Endothelial cell of umbilical vein (primary cell): ENCODE results near the gene DLGAP4. TPM values are rescaled to one million over a fixed set of nuclear protein-coding genes. Genes with fewer than 3 reads are reported as not detected.

Experiments used
- BruUV-seq: library from RNA; stranded (reverse); fragments of 400-500 nt; replicated peaks from 2 replicates; lab custom pipeline; 2021; lab: Mats Ljungman, UMichigan
- CTCF ChIA-PET: fragments of 300-600, 350-600 bp; sonication (Branson Sonifier 250); formaldehyde crosslinking; loops from one replicate; lab custom pipeline; 2021; ENCODE audit warnings: antibody characterized with exemption, inconsistent platforms; lab: Charles Lee
- POLR2A ChIA-PET: fragments of 300-600, 350-600 bp; sonication (Branson Sonifier 250); formaldehyde crosslinking; loops from one replicate; lab custom pipeline; 2021; ENCODE audit warnings: antibody characterized with exemption, inconsistent platforms; lab: Charles Lee
- DNase-seq: peaks from one replicate; pipeline ENCODE4 v3.0.0-alpha.2; 2011; ENCODE audit warnings: low read depth, low spot score
- FAIRE-seq: peaks from 2 replicates; lab custom pipeline; 2011; peaks lifted over from hg19 to GRCh38; lab: Jason Lieb, UNC
- H2AFZ ChIP-seq: 2 replicates; pipeline ENCODE4 v1.6.0; 2012; ENCODE audit warnings: low read depth, low read length, control low read depth, inconsistent platforms
- H3K27ac ChIP-seq: 2 replicates; pipeline ENCODE4 v1.5.1; 2011; ENCODE audit warnings: low read depth, mild to moderate bottlenecking, control low read depth, low read length, moderate library complexity; ENCODE audit not compliant: insufficient read depth
- H3K27me3 ChIP-seq, 2 experiments: 2 replicates each; pipeline versions ENCODE4 v1.6.0 to v1.6.1; 2011; ENCODE audit warnings: low read length in 2 of 2, mixed read lengths in 1 of 2; ENCODE audit not compliant: control insufficient read depth in 2 of 2, insufficient read depth in 2 of 2
- H3K36me3 ChIP-seq, 2 experiments: 2 replicates in 1 of 2; 3 replicates in 1 of 2; pipeline ENCODE4 v1.5.1; 2011; ENCODE audit warnings: low read length in 2 of 2, mild to moderate bottlenecking in 1 of 2, moderate library complexity in 1 of 2; ENCODE audit not compliant: control insufficient read depth in 2 of 2, insufficient read depth in 2 of 2; ENCODE audit errors: extremely low read depth in 1 of 2
- H3K4me1 ChIP-seq: 3 replicates; pipeline ENCODE4 v1.5.1; 2011; ENCODE audit warnings: mild to moderate bottlenecking, low read length; ENCODE audit not compliant: control insufficient read depth, insufficient read depth; ENCODE audit errors: extremely low read depth
- H3K4me2 ChIP-seq: 2 replicates; pipeline ENCODE4 v1.6.1; 2011; ENCODE audit warnings: low read length, control low read depth, mixed read lengths; ENCODE audit not compliant: insufficient read depth
- H3K4me3 ChIP-seq, 3 experiments: fragments of 200-600 bp in 1 of 3; sonication (generic), shearing (Covaris generic) in 1 of 3; replicated peaks in 1 of 3; 2 replicates each; pipeline ENCODE4 v1.5.1; 2011 to 2016; ENCODE audit warnings: control low read depth in 3 of 3, low read length in 3 of 3, mild to moderate bottlenecking in 2 of 3, inconsistent platforms in 1 of 3, low read depth in 1 of 3, moderate library complexity in 1 of 3; ENCODE audit not compliant: insufficient read depth in 1 of 3
- H3K79me2 ChIP-seq: 2 replicates; pipeline ENCODE4 v1.6.0; 2012; ENCODE audit warnings: low read length, inconsistent platforms; ENCODE audit not compliant: control insufficient read depth, insufficient read depth
- H3K9ac ChIP-seq: replicated peaks from 2 replicates; pipeline ENCODE3; 2011; ENCODE audit warnings: low read length, control low read depth; ENCODE audit not compliant: insufficient read depth; ENCODE audit errors: extremely low read depth
- H3K9me1 ChIP-seq: replicated peaks from 3 replicates; pipeline ENCODE4 v1.6.0; 2011; ENCODE audit warnings: mild to moderate bottlenecking, low read length; ENCODE audit not compliant: control insufficient read depth, insufficient read depth; ENCODE audit errors: extremely low read depth
- H3K9me3 ChIP-seq: replicated peaks from 2 replicates; pipeline ENCODE4 v1.5.1; 2012; ENCODE audit warnings: low read length, inconsistent platforms; ENCODE audit not compliant: control insufficient read depth, insufficient read depth
- H4K20me1 ChIP-seq: replicated peaks from 2 replicates; pipeline ENCODE3; 2011; ENCODE audit warnings: mild to moderate bottlenecking, low read length; ENCODE audit not compliant: control insufficient read depth, insufficient read depth; ENCODE audit errors: extremely low read depth
- CTCF ChIP-seq, 2 donors: IDR thresholded peaks; 1 replicate in 1 of 2; 2 replicates in 1 of 2; pipeline ENCODE4 v1.5.1; 2011; ENCODE audit warnings: low read length in 2 of 2, mild to moderate bottlenecking in 2 of 2, moderate library complexity in 2 of 2, control low read depth in 1 of 2, inconsistent platforms in 1 of 2, low read depth in 1 of 2; ENCODE audit not compliant: insufficient read depth in 1 of 2; ENCODE audit errors: extremely low read depth in 1 of 2
- EZH2 ChIP-seq: IDR thresholded peaks from 2 replicates; pipeline ENCODE4 v1.6.1; 2012; ENCODE audit warnings: borderline replicate concordance, low read depth, mild to moderate bottlenecking, moderate library complexity, low read length, inconsistent platforms; ENCODE audit not compliant: severe bottlenecking
- FOS ChIP-seq: IDR thresholded peaks from 2 replicates; pipeline ENCODE4 v1.6.1; 2011; ENCODE audit warnings: mild to moderate bottlenecking, low read length, moderate library complexity, borderline replicate concordance; ENCODE audit not compliant: insufficient read depth
- GATA2 ChIP-seq: IDR thresholded peaks from 2 replicates; pipeline ENCODE4 v1.7.0; 2011; ENCODE audit warnings: low read depth, mild to moderate bottlenecking, moderate library complexity, mixed read lengths, low read length; ENCODE audit not compliant: insufficient read length, insufficient read depth
- JUN ChIP-seq: IDR thresholded peaks from 2 replicates; pipeline ENCODE4 v1.6.1; 2011; ENCODE audit warnings: borderline replicate concordance, low read depth; ENCODE audit not compliant: insufficient read length, insufficient read depth
- MAX ChIP-seq: IDR thresholded peaks from 2 replicates; pipeline ENCODE4 v1.6.1; 2011; ENCODE audit not compliant: insufficient read depth, insufficient read length
- MYC ChIP-seq: IDR thresholded peaks from one replicate; pipeline ENCODE4 v1.6.1; 2011; ENCODE audit warnings: mild to moderate bottlenecking, low read depth, low read length
- POLR2A ChIP-seq: IDR thresholded peaks from 2 replicates; pipeline ENCODE4 v1.6.1; 2012; ENCODE audit warnings: low read depth, mild to moderate bottlenecking, control low read depth, low read length
- POLR2AphosphoS5 ChIP-seq: IDR thresholded peaks from 2 replicates; pipeline ENCODE4 v1.6.1; 2012; ENCODE audit warnings: low read depth, mild to moderate bottlenecking, control low read depth, low read length, moderate library complexity; ENCODE audit not compliant: insufficient read depth
- dilution Hi-C: fragments of 300-500 bp; cut with MboI; formaldehyde crosslinking; loops from one replicate; pipeline ENCODE4 v1.15.0; 2019; ENCODE audit warnings: low sequenced_read_pairs; ENCODE audit not compliant: extremely low pct_ligation_motif_present
- intact Hi-C: fragments of 100-400 bp; cut with micrococcal nuclease; formaldehyde crosslinking; loops from one replicate; pipeline ENCODE4 v1.10.0; 2022
- polyA plus RNA-seq, 4 experiments: library from polyadenylated mRNA; depleted of rRNA in 3 of 4; stranded (reverse) in 3 of 4; unstranded in 1 of 4; fragments of >200 nt; gene quantifications; 2 replicates each; pipeline versions ENCODE4 v1.2.1 to v1.2.3, GENCODE V29; 2011 to 2012; ENCODE audit warnings: missing spikeins in 1 of 4
- total RNA-seq: library from RNA; stranded (reverse); gene quantifications from 2 replicates; pipeline ENCODE4 v1.2.3, GENCODE V29; 2021

Gene DLGAP4
- total and polyA plus RNA-seq, 2 donors (not counting 3 experiments of a cell fraction or from before 2014, with no cell fraction given), result 57.5 to 125 TPM

GRCh38 chr20:36421641-36422040 lies 115.5 kb downstream of the DLGAP4 start:
- Histone ChIP-seq H3K27ac (no peak overlapping the region), H3K36me3 (no peaks in the 10 kb centered on the region), H3K79me2 (no peaks in the 10 kb centered on the region), H3K9me1 (no peaks in the 10 kb centered on the region), H3K9me3 (no peaks in the 10 kb centered on the region), H3K27me3 (no peaks in the 10 kb centered on the region), H3K9ac (no peak overlapping the region), H3K4me1 (no peaks in the 10 kb centered on the region), H3K4me3 (no peak overlapping the region), H4K20me1 (no peaks in the 10 kb centered on the region), H3K4me2 (no peak overlapping the region), H2AFZ (no peak overlapping the region)
- FAIRE-seq (no peak), DNase-seq (no peak)
- ChIA-PET CTCF (no interaction called here), POLR2A (no interaction called here)
- dilution Hi-C loops (no loop called here), intact Hi-C loops (no loop called here)
- TF ChIP-seq MAX (no peak), CTCF (IDR thresholded peaks at IDR 0.05; ENCODE audit: extremely low read depth in 1 of 2, insufficient read depth in 1 of 2, low read depth in 1 of 2, low read length in 2 of 2) (no peak), GATA2 (no peak), POLR2A (no peak)
- no TSS peak for BruUV-seq

- Histone ChIP-seq H3K9ac (no peak overlapping the region), H3K4me3 (no peak overlapping the region), H4K20me1 (no peaks in the 10 kb centered on the region), H3K9me3 (no peaks in the 10 kb centered on the region), H3K27me3 (no peaks in the 10 kb centered on the region), H3K27ac (no peak overlapping the region), H3K4me1 (no peaks in the 10 kb centered on the region), H3K36me3 (no peaks in the 10 kb centered on the region), H2AFZ (no peak overlapping the region), H3K4me2 (no peak overlapping the region), H3K9me1 (no peaks in the 10 kb centered on the region), H3K79me2 (no peaks in the 10 kb centered on the region)
- TF ChIP-seq MYC, result no peak
- no peak for TF ChIP-seq EZH2
- no peak for TF ChIP-seq FOS
- TF ChIP-seq POLR2AphosphoS5, result no peak
- no peak for TF ChIP-seq GATA2
- no peak for TF ChIP-seq POLR2A
- no peak for TF ChIP-seq CTCF (IDR thresholded peaks at IDR 0.05; ENCODE audit: extremely low read depth in 1 of 2, insufficient read depth in 1 of 2, low read depth in 1 of 2, low read length in 2 of 2)
- no peak for TF ChIP-seq MAX
- TF ChIP-seq JUN, result no peak
- ChIA-PET CTCF (interaction anchor here (0.8 kb wide), 1 partner anchor 15 kb away, joined by 3 read pairs; no protein-coding TSS in a partner anchor), POLR2A (no interaction called here)
- intact Hi-C loops (no loop called here), dilution Hi-C loops (no loop called here)
- no peak for DNase-seq
- no TSS peak for BruUV-seq
- no peak for FAIRE-seq
Observed at GRCh38 chr20:36424314-36424713, 118.2 kb downstream of the DLGAP4 start.
